Activated CD4-positive, alpha-beta T cell treated with anti-CD3 and anti-CD28 coated beads, Interleukin-2, amount 50 U/mL, for 24 hours (primary cell): ENCODE results near the gene FUOM.
A peak's percentile ranks its signal among the peaks of the same experiment; 100 is the strongest.

Source experiments
- DNase-seq, 2 donors: peaks; one replicate each; pipeline ENCODE4 v3.0.0-alpha.2; 2020; ENCODE audit warnings: low read depth in 1 of 2, low spot score in 1 of 2

FUOM gene

GRCh38 chr10:133353202-133353959 is 4.4 kb downstream of the FUOM start:
- DNase-seq, result no peak

- DNase-seq, result no peak
Observed at GRCh38 chr10:133351408-133352318, 6.2 kb downstream of the FUOM start.

- DNase-seq, result no peak
Observed at GRCh38 chr10:133350950-133351329, 6.9 kb downstream of the FUOM start.

GRCh38 chr10:133350283-133350949 is 7.4 kb downstream of the FUOM start:
- DNase-seq, result no peak

- no peak for DNase-seq
Observed at GRCh38 chr10:133349577-133350011, 8.2 kb downstream of the FUOM start.

- no peak for DNase-seq
Observed at GRCh38 chr10:133349160-133349568, 8.7 kb downstream of the FUOM start.

GRCh38 chr10:133347710-133348517 is 9.9 kb downstream of the FUOM start:
- no peak for DNase-seq

- DNase-seq, result no peak
Observed at GRCh38 chr10:133346413-133346812, 11.4 kb downstream of the FUOM start.

- no peak for DNase-seq
Observed at GRCh38 chr10:133344236-133344635, 13.6 kb downstream of the FUOM start.

GRCh38 chr10:133343558-133343957 is 14.3 kb downstream of the FUOM start:
- no peak for DNase-seq

- DNase-seq, result no peak
Observed at GRCh38 chr10:133342942-133343341, 14.9 kb downstream of the FUOM start.

GRCh38 chr10:133341983-133342382 is 15.8 kb downstream of the FUOM start:
- no peak for DNase-seq

GRCh38 chr10:133339708-133340380 is 18.0 kb downstream of the FUOM start:
- no peak for DNase-seq

- DNase-seq, result no peak
Observed at GRCh38 chr10:133338080-133339071, 19.4 kb downstream of the FUOM start.

- no peak for DNase-seq
Observed at GRCh38 chr10:133337370-133337725, 20.5 kb downstream of the FUOM start.

GRCh38 chr10:133336577-133337369 is 21.0 kb downstream of the FUOM start, which contains the start of gene CALY:
Gene CALY, minus strand, starts transcription at chr10:133336896. Its CDS starts 7,907 bp downstream, at chr10:133328989.
- DNase-seq, result peak in 1 of 2 donors; percentile 53

- no peak for DNase-seq
Observed at GRCh38 chr10:133336118-133336576, 21.7 kb downstream of the FUOM start.
